Naive thymus-derived CD4-positive, alpha-beta T cell (primary cell): ENCODE results near the gene KIAA1671. TPM values are rescaled to one million over a fixed set of nuclear protein-coding genes. Genes with fewer than 3 reads are reported as not detected.

Experiments used
- ATAC-seq: fragments of 150-1000 bp; cut with Tn5 transposase; 2 replicates; pipeline ENCODE4 v1.10.0; 2021; ENCODE audit warnings: mild to moderate bottlenecking, moderate library complexity
- CTCF ChIA-PET: fragments of 350-600 bp; sonication (Branson Sonifier 250); formaldehyde crosslinking; loops from one replicate; lab custom pipeline; 2021; ENCODE audit warnings: antibody characterized with exemption; lab: Charles Lee
- POLR2A ChIA-PET: fragments of 350-600 bp; sonication (Branson Sonifier 250); formaldehyde crosslinking; loops from one replicate; lab custom pipeline; 2021; ENCODE audit warnings: antibody characterized with exemption, inconsistent platforms; lab: Charles Lee
- DNase-seq, 9 donors: peaks; one replicate each; pipeline versions ENCODE4 v3.0.0 to v3.0.0-alpha.2; 2020 to 2022; ENCODE audit warnings: mixed read lengths in 1 of 9
- H3K27ac ChIP-seq: one replicate; pipeline ENCODE4 v1.7.0; 2013; ENCODE audit warnings: mild to moderate bottlenecking, low read depth, low read length, moderate library complexity
- H3K27me3 ChIP-seq, 2 donors: one replicate each; pipeline ENCODE4 v1.7.0; 2013; ENCODE audit warnings: low read length in 2 of 2, mild to moderate bottlenecking in 2 of 2, moderate library complexity in 2 of 2; ENCODE audit not compliant: control insufficient read depth in 2 of 2, insufficient read depth in 2 of 2
- H3K36me3 ChIP-seq, 3 experiments: 1 replicate in 2 of 3; 2 replicates in 1 of 3; pipeline ENCODE4 v1.7.0; 2013; ENCODE audit warnings: low read length in 3 of 3, mild to moderate bottlenecking in 3 of 3, moderate library complexity in 1 of 3; ENCODE audit not compliant: insufficient read depth in 3 of 3, control insufficient read depth in 2 of 3
- H3K4me1 ChIP-seq, 2 donors: one replicate each; pipeline ENCODE4 v1.7.0; 2013; ENCODE audit warnings: low read length in 2 of 2, mild to moderate bottlenecking in 2 of 2, moderate library complexity in 1 of 2; ENCODE audit not compliant: control insufficient read depth in 2 of 2, insufficient read depth in 2 of 2
- H3K4me3 ChIP-seq: 2 replicates; pipeline ENCODE4 v1.7.0; 2013; ENCODE audit warnings: mild to moderate bottlenecking, low read length
- H3K9me3 ChIP-seq, 3 experiments: 1 replicate in 2 of 3; 2 replicates in 1 of 3; pipeline ENCODE4 v1.7.0; 2013; ENCODE audit warnings: low read length in 3 of 3; ENCODE audit not compliant: control insufficient read depth in 2 of 3
- H3K27ac Mint-ChIP-seq, 9 donors: one replicate each; pipeline ENCODE4 v1.8.0; 2020 to 2022; ENCODE audit warnings: mixed read lengths in 9 of 9, mild to moderate bottlenecking in 8 of 9, moderate library complexity in 5 of 9, inconsistent platforms in 2 of 9
- H3K27me3 Mint-ChIP-seq, 5 donors: one replicate each; pipeline ENCODE4 v1.8.0; 2021 to 2022; ENCODE audit warnings: mixed read lengths in 5 of 5, mild to moderate bottlenecking in 1 of 5
- H3K36me3 Mint-ChIP-seq, 5 donors: one replicate each; pipeline ENCODE4 v1.8.0; 2020 to 2022; ENCODE audit warnings: mixed read lengths in 5 of 5, mild to moderate bottlenecking in 3 of 5, inconsistent platforms in 1 of 5
- H3K4me1 Mint-ChIP-seq, 7 donors: one replicate each; pipeline ENCODE4 v1.8.0; 2020 to 2022; ENCODE audit warnings: mixed read lengths in 7 of 7, mild to moderate bottlenecking in 3 of 7, inconsistent platforms in 1 of 7
- H3K4me3 Mint-ChIP-seq, 10 donors: one replicate each; pipeline ENCODE4 v1.8.0; 2020 to 2022; ENCODE audit warnings: mild to moderate bottlenecking in 10 of 10, mixed read lengths in 10 of 10, moderate library complexity in 6 of 10, inconsistent platforms in 2 of 10
- H3K9me3 Mint-ChIP-seq, 11 donors: one replicate each; pipeline ENCODE4 v1.8.0; 2020 to 2022; ENCODE audit warnings: mixed read lengths in 11 of 11, mild to moderate bottlenecking in 4 of 11, inconsistent platforms in 1 of 11, moderate library complexity in 1 of 11
- intact Hi-C, 2 donors: fragments of 100-400 bp; cut with micrococcal nuclease; formaldehyde crosslinking; loops; one replicate each; pipeline ENCODE4 v1.15.1; 2023
- polyA plus RNA-seq, 2 donors: library from polyadenylated mRNA; unstranded; fragments of 300-500 nt; fragmentation: Illumina TruSeq; gene quantifications; one replicate each; pipeline ENCODE4 v1.2.3, GENCODE V29; 2021
- total RNA-seq, 6 experiments: library from RNA in 5 of 6; stranded (reverse) in 5 of 6; gene quantifications; 1 replicate in 5 of 6; 2 replicates in 1 of 6; pipeline ENCODE4 v1.2.3 and lab custom pipeline; 2021 to 2026

The KIAA1671 gene
- total and polyA plus RNA-seq, 7 experiments from 2014 or later = 0.47 to 19.0 (median 4.2) TPM

DNA sequence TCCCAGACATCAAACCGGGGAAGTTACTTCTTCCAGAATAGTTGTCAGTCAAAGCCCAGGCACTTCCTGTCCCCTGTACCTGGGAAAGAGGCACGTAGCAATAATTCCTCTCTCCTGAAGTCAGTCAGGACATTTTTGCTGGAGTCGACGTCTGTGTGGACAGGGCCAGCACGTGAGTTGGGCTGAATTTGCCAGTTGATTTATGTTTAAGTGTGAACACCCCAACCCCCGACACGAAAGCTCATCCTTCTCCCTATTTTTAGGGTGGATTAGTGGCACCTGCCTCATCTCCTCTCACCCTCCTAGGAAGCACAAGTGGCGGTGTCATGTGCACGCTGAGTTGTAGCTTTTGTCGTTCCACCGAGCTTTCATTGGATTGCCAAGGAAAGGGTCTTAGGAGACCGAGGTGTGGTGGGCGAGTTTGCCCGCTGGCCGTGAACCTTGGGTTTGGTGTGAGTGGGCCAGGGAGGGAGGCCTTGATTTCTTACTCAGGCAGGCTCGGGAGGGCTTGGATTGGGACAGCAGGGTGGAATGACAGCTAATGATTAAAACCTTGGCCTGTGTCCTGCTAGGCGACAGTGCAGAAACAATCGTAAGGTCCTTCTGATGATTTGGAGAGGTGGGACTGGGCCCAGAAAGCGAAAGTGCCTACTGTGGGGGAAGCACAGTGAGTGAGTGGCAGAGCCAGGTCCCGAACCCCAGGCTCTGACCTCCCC, 160.2 kb downstream of the KIAA1671 start:
- H3K36me3 Mint-ChIP-seq = peaks cover 0 to 16% (median 0%) of the 10 kb centered on the region in 5 donors
- CTCF ChIA-PET = interaction anchor here (1.6 kb wide), 1 partner anchor 33 kb away, joined by 6 read pairs; no protein-coding TSS in a partner anchor
- peak overlapping the region in 9 of 10 donors; percentile 85 to 96 (median 90) for H3K4me3 Mint-ChIP-seq
- H3K27ac Mint-ChIP-seq = peak overlapping the region in 4 of 9 donors; percentile 29 to 90 (median 64)
- no peaks in the 10 kb centered on the region for H3K9me3 ChIP-seq
- H3K4me1 Mint-ChIP-seq = peaks cover 13 to 43% (median 19%) of the 10 kb centered on the region in 7 donors
- no peak for ATAC-seq
- H3K36me3 ChIP-seq = no peaks in the 10 kb centered on the region
- peaks cover 0 to 4% (median 0%) of the 10 kb centered on the region in 11 donors for H3K9me3 Mint-ChIP-seq
- no peak overlapping the region for H3K27ac ChIP-seq
- no peaks in the 10 kb centered on the region for H3K27me3 ChIP-seq
- peaks cover 5 to 16% of the 10 kb centered on the region in 2 donors for H3K4me1 ChIP-seq
- H3K4me3 ChIP-seq = no peak overlapping the region
- POLR2A ChIA-PET = no interaction called here
- DNase-seq = no peak
- no peaks in the 10 kb centered on the region for H3K27me3 Mint-ChIP-seq
- intact Hi-C loops = no loop called here

GRCh38 chr22:25113316-25113721, 160.8 kb downstream of the KIAA1671 start:
- Mint-ChIP-seq H3K36me3 (peaks cover 0 to 14% (median 4%) of the 10 kb centered on the region in 5 donors), H3K27ac (peak overlapping the region in 2 of 9 donors; percentile 58 to 61), H3K4me3 (peak overlapping the region in 2 of 10 donors; percentile 20 to 46), H3K27me3 (no peaks in the 10 kb centered on the region), H3K4me1 (peaks cover 13 to 43% (median 19%) of the 10 kb centered on the region in 7 donors), H3K9me3 (peaks cover 0 to 4% (median 0%) of the 10 kb centered on the region in 11 donors)
- no peak for ATAC-seq
- Histone ChIP-seq H3K27ac (no peak overlapping the region), H3K9me3 (no peaks in the 10 kb centered on the region), H3K36me3 (no peaks in the 10 kb centered on the region), H3K4me1 (peaks cover 5 to 16% of the 10 kb centered on the region in 2 donors), H3K27me3 (no peaks in the 10 kb centered on the region), H3K4me3 (no peak overlapping the region)
- intact Hi-C loops = no loop called here
- ChIA-PET POLR2A (no interaction called here), CTCF (no interaction called here)
- no peak for DNase-seq

GRCh38 chr22:25114369-25115362, 162.2 kb downstream of the KIAA1671 start:
- H3K27me3 Mint-ChIP-seq = no peaks in the 10 kb centered on the region
- Histone ChIP-seq H3K36me3 (no peaks in the 10 kb centered on the region), H3K27me3 (no peaks in the 10 kb centered on the region), H3K27ac (no peak overlapping the region), H3K4me3 (no peak overlapping the region), H3K9me3 (no peaks in the 10 kb centered on the region), H3K4me1 (peaks cover 5 to 16% of the 10 kb centered on the region in 2 donors)
- peaks cover 17 to 43% (median 19%) of the 10 kb centered on the region in 7 donors for H3K4me1 Mint-ChIP-seq
- ATAC-seq (no peak), DNase-seq (no peak)
- H3K36me3 Mint-ChIP-seq = peaks cover 0 to 14% (median 11%) of the 10 kb centered on the region in 5 donors
- CTCF ChIA-PET = no interaction called here
- peaks cover 0 to 4% (median 0%) of the 10 kb centered on the region in 11 donors for H3K9me3 Mint-ChIP-seq
- intact Hi-C loops = no loop called here
- POLR2A ChIA-PET = no interaction called here
- no peak overlapping the region for H3K27ac Mint-ChIP-seq
- H3K4me3 Mint-ChIP-seq = no peak overlapping the region

- peaks cover 0 to 3% (median 0%) of the 10 kb centered on the region in 3 experiments for H3K36me3 ChIP-seq
- no peak overlapping the region for H3K4me3 ChIP-seq
- intact Hi-C loops = no loop called here
- DNase-seq (no peak), ATAC-seq (no peak)
- no peaks in the 10 kb centered on the region for H3K27me3 ChIP-seq
- H3K9me3 ChIP-seq = no peaks in the 10 kb centered on the region
- peaks cover 0 to 5% (median 0%) of the 10 kb centered on the region in 7 donors for H3K4me1 Mint-ChIP-seq
- no peak overlapping the region for H3K27ac ChIP-seq
- peaks cover 0 to 32% (median 18%) of the 10 kb centered on the region in 5 donors for H3K36me3 Mint-ChIP-seq
- H3K4me1 ChIP-seq = no peaks in the 10 kb centered on the region
- no peaks in the 10 kb centered on the region for H3K27me3 Mint-ChIP-seq
- ChIA-PET CTCF (no interaction called here), POLR2A (no interaction called here)
- no peak overlapping the region for H3K4me3 Mint-ChIP-seq
- peak overlapping the region in 3 of 9 donors; percentile 54 to 68 (median 56) for H3K27ac Mint-ChIP-seq
- peaks cover 0 to 4% (median 0%) of the 10 kb centered on the region in 11 donors for H3K9me3 Mint-ChIP-seq
Observed at GRCh38 chr22:25119609-25120008, 167.1 kb downstream of the KIAA1671 start.

DNA sequence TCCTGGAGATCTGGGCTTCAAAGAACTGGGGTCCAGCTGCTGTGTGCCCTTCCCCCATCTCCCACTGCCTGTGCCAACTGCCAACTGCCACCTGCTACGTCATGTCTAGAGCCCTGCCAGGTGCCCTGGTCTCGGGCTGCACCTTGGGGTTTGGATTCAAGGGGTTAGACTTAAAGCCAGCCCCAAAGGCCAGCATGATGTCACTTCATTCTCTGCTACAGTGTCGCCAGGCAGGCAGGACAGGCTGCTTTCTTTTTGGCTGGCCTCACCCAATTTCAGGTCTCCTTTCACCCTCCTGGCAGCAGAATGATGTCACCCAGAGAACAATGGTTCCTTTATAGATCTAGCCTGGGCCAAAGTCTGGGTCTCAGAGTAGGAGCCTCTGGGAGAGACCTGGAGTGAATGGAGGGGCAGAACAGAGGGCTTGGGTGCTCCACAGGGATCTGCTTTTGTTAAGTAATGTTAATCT, 167.6 kb downstream of the KIAA1671 start:
- intact Hi-C loops = no loop called here
- Histone ChIP-seq H3K27ac (no peak overlapping the region), H3K4me3 (no peak overlapping the region), H3K36me3 (peaks cover 0 to 3% (median 0%) of the 10 kb centered on the region in 3 experiments), H3K9me3 (no peaks in the 10 kb centered on the region), H3K27me3 (no peaks in the 10 kb centered on the region), H3K4me1 (no peaks in the 10 kb centered on the region)
- H3K9me3 Mint-ChIP-seq = peaks cover 0 to 4% (median 0%) of the 10 kb centered on the region in 11 donors
- peaks cover 0 to 32% (median 18%) of the 10 kb centered on the region in 5 donors for H3K36me3 Mint-ChIP-seq
- ChIA-PET CTCF (no interaction called here), POLR2A (no interaction called here)
- no peak for ATAC-seq
- no peak overlapping the region for H3K4me3 Mint-ChIP-seq
- no peak for DNase-seq
- peaks cover 0 to 5% (median 0%) of the 10 kb centered on the region in 7 donors for H3K4me1 Mint-ChIP-seq
- peak overlapping the region in 3 of 9 donors; percentile 53 to 68 (median 54) for H3K27ac Mint-ChIP-seq
- no peaks in the 10 kb centered on the region for H3K27me3 Mint-ChIP-seq

DNA sequence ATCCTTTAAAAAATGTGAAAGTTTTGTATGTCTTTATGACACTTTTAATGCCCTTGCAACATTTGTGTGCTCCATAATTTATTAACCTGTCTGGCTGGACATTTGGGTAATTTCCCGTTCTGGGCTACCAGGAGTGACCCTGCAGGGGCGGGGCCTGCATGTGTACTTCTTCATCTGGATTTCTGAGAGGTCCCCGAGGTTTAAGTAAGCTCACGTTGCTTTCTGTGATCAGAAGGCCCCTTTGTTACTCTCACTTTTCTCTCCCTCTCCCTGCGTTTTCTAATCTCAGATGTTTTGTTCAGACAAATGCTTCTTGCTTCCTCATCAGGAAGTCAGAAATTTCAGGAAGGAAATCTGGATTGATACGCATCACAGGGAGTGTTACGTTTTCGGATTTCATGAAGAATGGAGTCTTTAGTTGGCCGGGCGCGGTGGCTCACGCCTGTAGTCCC, 168.3 kb downstream of the KIAA1671 start:
- Histone ChIP-seq H3K4me1 (no peaks in the 10 kb centered on the region), H3K27ac (no peak overlapping the region), H3K9me3 (no peaks in the 10 kb centered on the region), H3K4me3 (no peak overlapping the region), H3K36me3 (peaks cover 0 to 3% (median 0%) of the 10 kb centered on the region in 3 experiments), H3K27me3 (no peaks in the 10 kb centered on the region)
- DNase-seq = no peak
- ATAC-seq = no peak
- peak overlapping the region in 1 of 9 donors; percentile 54 for H3K27ac Mint-ChIP-seq
- CTCF ChIA-PET = no interaction called here
- POLR2A ChIA-PET = no interaction called here
- peaks cover 0 to 5% (median 0%) of the 10 kb centered on the region in 7 donors for H3K4me1 Mint-ChIP-seq
- peaks cover 0 to 4% (median 0%) of the 10 kb centered on the region in 11 donors for H3K9me3 Mint-ChIP-seq
- intact Hi-C loops = no loop called here
- peaks cover 0 to 32% (median 18%) of the 10 kb centered on the region in 5 donors for H3K36me3 Mint-ChIP-seq
- H3K4me3 Mint-ChIP-seq = no peak overlapping the region
- H3K27me3 Mint-ChIP-seq = no peaks in the 10 kb centered on the region
